RKO (cell line): Measurements from ENCODE around the gene ASB6.

ENCODE experiments used
- DNase-seq: peaks from one replicate; pipeline ENCODE4 v3.0.0-alpha.2; 2016; ENCODE audit warnings: low spot score

The ASB6 gene

DNA sequence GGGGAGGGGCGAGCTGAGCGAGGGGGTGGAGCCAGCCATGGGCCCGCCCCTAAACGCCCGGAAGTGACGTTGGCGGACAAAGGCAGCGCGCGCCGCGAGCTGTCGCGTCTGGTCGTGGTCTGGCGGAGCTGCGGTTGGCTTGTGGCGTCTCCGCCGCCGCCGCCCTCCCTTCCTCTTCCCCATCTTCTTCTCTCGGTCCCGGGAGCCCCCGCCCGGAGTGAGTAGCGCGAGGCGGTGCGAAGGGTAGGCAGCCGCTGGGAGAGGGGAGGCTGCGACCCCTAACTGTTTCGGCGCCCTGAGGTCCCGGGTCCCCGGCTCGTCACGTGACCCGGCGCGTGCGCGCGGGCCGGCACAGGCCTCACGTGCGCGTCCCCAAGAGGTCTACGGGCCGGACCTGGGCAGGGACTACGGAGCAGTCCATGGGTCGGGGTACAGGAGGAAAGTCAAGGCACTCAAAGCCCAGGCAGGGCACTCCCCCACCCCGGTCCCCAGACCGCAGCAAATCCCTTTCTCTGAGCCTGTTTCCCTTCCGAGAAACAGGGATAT lies 15.8 kb downstream of the ASB6 start, which contains the start of gene NTMT1:
TSS of gene NTMT1 (plus strand) at position 85 of the 546 bp plus-strand sequence. CDS start 6,541 bp downstream, outside the sequence.
- peak; percentile 91 for DNase-seq

DNA sequence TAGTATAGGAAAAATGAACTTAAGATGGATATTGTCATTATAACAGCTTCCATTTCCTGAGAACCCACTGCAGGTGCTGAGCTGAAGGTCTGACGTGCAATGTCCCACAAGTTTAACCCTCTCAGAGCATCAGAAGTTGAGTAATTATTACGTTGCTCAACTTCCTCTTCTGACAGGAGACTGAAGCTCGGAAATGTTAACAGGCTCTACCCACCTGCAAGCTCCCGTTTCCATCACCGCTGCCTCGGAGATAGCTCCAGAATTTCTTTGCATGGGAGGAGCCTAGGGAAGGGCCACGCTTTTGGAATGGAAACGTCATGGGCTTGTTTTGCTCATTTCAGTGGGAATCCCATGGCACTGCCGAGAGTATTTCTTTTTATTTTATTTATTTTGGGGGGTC lies 17.0 kb downstream of the ASB6 start:
- DNase-seq = no peak

DNA sequence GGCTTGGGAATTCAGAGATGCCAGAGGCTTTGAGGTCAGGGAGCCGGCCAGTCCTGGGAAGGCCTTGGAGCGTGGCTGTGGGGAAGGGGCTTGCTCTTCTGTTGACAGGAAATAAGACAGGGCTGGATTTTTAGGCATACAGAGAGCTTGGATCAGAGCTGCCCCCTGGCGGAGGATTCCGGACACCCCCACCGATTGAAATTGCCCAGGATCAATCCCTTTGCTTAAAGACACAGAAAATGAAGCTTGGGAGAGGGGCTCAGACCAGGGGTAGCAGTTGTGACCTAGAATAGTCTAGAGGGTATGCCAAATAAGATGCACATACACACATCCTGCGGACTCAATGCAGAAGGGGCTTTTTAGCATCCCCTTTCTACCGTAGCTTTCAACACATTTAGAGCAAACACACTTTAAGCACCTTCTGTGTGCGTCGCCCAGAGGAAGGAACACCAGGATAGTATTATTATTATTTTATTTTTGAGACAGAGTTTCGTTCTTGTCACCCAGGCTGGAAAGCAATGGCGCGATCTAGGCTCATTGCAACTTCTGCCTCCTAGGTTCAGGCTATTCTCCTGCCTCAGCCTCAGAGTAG lies 17.7 kb downstream of the ASB6 start:
- DNase-seq = peak; percentile 81

DNA sequence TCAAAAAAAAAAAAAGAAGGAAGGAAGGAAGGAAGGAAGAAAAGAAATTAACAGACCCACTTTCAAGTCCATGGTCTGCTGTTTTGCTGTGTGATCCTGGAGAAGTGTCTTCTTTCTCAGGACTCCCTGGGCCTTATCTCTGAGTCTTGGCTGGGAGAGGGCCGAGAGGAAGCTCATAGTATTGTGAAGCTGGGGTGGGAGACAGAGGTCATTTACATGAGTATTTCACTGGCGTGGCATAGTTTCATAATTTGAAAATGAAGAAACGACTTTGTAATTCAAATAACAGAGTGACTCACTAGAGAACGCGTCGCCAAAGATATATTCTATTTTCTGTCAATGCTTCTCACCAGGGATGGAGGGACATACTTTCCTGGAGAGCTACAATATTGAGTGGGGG lies 18.6 kb downstream of the ASB6 start:
- no peak for DNase-seq

DNA sequence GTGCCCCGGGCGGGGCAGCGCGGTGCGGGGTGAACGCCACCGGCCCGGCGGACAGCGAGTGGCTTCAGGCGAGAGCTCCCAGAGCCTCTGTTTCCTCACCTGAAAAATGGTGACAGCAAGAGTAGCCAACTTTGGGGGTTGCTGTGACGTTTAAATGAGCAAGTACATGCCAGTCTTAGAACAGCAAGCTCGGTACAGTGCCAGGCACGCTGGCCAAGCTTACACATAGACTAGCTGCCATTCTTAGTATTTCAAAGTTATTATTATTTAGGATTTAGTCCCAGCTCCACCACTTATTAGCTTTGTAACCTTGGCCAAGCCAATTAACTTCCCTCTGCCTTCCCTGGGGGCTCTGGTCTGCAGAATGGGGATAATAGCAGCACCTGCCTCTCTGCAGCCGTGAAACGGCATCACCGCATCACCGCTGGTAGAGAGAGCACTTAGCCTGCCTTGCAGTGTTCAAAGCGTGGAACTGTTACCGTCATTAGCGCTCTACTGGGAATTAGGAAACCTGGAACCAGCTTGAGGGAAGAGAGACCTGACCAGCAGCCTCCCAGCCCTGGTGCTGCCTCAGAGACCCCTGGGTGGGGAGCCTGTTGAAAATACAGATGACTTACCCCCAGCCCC lies 21.2 kb downstream of the ASB6 start, which contains the start of gene C9orf50:
TSS of gene C9orf50 (minus strand) at position 433 of the 627 bp plus-strand sequence. CDS start 527 bp downstream, outside the sequence.
- no peak for DNase-seq

DNA sequence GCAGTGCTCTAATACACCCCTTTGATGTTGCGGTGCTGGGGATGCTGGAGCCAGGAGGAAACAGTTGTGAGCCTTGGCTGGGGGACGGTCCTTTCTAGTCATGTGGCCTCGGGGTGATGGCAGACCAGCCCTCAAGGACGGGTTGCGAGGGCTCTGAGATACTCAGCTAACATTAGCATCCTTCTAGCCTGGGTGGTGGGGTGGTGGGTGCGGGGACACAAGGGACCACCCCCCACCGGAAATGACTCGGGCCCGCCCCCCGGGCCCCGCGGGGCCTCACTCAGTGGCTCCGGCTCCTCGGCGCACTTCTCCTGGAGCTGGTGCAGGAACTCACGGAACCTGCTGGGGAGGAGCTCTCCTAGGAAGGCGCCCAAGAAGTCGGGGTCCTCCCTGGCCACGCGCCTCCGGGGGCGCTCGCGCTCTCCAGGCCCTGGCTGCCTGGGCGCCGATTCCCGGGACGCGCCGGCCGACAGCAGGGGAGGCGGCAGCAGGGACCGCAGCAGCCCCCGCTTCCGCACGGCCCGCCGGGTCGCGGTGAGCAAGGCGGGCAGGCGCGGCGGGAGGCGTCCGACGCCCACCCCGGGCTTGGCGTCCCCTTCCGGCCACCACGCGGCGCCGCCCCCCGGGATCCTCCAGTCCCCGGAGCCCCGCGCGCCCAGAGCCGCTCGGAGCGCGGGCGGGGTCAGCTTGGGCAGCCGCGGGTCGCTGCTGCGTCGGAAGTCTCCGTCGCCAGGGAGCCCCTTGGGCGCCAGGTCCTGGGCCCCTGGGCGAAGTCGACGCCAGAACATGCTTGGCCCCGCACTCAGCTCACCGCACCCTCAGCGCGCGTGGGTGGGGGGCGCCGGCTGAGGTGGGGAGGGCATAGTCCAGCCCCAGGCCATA lies 21.9 kb downstream of the ASB6 start:
- no peak for DNase-seq

DNA sequence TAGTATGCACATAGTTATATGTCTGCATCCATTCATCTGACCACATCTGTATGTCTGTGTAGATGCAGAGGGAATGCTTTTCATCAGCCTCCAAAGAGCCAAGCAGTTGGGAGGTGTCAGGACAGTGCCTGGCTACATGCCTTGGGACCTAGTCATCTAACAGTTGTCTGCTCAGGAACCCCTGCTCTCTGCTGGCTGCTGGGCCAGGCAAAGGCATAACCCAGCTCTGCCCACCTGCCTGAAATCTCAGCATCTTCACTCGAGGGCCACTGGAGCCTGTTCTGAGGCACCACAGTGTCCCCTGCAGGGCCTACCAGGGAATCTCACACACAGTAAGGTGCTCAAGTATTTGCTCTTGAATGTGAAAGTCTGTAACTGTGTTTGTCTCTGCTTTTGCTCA lies 24.8 kb downstream of the ASB6 start:
- DNase-seq = peak; percentile 56

DNA sequence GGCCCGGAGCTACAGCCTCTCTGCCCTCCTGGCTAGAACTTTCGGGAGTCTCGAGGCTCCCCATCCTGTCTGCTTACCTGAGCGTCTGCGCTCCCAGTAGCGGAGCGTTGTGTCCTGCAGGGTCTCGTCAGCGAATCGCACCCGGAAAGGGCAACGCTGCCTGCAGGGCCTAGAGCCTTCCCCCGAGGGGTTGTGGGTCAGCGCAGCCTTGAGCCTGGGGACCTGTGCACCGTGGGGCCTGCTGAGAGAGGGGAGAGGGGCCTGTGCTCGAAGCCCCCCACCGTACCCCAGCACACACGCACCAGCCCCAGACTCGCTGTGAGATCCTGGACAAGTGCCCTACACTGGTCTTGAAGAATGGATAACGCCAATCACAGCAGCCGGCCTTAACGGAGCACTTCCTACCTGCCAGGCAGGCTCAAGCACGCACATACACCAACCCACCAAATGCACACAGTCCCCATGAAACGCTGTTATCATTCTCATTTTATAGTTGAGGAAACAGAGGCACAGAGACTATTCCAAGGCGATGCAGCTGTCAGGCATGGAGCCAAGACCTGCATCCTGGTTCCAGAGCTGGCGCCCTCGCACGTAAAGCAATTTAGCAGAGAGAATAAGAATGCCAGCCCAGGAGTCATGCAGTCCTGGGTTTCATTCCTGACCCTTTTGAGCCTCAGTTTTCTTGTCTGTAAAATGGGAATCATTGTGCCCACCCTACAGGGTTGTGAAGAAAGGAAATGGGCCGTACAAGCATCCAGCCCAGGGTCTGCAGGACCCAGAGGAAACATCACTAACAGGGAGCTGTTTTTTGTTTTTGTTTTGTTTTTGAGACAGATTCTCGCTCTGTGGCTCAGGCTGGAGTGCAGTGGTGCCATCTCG lies 26.3 kb downstream of the ASB6 start:
- DNase-seq = no peak

DNA sequence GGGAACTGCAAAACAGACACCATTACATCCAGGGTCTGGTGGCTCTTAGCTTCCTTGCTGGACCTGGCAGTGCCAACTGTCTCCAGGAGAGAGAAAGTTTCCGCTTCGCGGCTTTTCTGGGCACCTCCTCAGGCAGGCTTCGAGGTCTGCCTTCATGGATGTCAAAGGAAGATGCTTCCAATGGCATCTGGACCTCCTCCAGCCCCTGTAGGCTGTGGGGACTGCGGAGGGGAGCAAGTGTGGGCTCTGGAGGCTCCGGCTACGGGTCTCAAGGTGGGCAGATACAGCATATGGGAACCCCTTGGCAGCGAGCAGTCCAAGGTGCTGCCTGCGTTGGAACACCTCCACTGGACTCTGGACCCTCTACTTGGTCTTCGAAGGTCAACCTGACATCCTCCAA lies 27.0 kb downstream of the ASB6 start:
- DNase-seq = no peak

DNA sequence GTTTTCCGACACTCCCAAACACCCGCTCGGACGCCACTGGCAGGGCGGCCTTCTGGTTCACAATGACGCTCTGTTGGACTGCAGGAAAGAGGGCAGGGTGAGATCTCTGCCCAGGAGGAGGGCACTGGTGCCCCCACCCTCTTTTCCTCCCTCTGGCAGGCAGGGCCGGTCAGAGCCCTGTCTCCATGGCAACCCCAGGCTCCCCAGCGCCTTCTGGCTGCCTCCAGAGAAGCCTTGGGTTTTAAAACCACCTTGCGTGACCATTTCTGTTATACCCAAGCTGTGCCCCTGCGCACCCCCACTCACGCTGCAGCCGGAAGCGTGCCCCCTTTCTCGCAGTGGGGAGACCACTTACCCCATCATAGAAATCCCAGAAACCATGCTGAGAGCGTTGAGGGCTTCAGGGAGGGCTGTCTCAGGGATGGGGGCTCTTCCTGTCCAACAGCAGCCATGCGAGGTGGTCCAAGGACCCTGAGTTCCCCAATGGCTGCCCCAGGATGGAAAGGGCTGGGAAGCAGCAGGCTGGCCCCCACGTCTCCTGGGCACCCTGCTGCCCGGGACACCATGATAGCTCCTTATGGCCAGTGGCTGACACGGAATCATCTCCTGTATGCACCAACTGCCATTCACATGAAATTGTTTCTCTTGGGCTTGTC lies 28.3 kb downstream of the ASB6 start:
- DNase-seq = no peak

DNA sequence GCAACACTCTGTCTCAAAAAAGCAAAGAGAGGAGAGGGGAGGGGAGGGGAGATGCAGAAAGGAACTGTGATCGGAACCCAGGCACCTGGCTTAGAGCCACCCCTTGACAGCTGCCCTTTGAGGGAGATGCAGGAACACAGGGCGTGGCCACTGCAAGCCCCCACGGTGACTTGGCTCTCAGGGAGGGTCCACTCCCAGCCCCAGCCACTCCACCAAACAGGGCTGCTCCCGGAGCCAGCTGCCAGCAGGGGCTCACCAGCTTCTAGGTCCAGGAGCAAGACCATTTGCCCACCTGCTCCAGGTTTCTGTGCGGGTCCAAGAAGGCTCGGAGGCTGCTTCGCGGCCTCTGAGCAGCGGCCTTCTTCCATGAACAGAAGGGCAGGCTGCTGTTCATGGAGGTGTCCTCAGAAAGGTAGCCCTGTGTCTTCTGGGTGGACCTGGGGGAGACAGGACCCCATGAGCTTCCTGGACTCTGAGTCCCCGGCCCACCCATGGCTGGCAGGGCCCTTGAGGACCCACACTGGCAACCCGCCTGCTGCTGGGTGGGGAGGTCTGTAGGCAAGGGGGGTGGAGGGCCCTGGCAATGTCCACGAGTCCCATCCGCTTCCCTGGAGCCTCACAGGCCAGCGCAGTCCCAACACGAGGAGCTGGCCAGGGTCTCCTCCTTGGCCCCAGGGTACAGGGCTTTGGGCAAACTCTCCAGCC lies 29.0 kb downstream of the ASB6 start:
- no peak for DNase-seq

DNA sequence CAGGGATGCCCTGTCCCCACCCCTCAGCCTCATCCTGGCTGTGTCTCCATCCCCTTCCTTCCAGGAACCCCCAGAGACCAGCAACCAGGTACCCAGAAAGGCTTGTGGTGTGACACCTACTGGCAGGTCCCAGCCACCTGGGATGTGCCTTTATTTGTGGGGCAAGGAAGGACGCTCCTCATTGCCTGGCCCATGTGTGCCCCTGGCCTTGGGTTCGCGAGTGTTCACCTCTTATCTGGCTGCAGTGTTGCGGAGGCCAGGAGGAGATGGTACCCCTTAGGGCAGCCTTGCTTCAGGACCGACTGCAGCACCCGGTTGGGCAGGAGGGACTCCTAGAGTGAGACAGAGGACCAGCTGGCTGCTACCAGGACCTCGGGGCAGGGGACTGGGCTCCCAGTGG lies 29.8 kb downstream of the ASB6 start:
- no peak for DNase-seq

DNA sequence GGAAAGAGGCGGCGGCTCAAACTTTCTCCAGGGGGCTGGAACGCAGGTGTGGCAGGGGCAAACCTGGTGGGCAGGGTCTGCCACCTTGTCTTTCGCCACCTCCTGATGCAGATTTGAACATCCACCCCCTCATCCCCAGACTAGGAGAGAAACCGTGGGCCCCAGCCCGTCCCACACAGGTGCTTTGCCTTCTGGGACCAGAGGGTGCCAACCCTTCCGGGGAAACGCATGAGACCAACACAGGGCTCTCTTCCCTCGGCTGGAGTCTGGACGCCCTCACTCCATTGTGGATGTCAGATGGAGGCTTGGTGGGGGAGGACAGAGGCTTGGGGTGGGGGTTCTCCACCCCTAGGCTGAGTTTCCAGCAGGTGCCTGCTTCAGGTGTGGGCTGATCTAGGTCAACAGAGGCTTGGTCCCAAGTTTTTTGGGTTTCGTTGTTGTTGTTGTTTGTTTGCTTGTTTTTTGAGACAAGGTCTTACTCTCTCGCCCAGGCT lies 30.6 kb downstream of the ASB6 start:
- DNase-seq = no peak

DNA sequence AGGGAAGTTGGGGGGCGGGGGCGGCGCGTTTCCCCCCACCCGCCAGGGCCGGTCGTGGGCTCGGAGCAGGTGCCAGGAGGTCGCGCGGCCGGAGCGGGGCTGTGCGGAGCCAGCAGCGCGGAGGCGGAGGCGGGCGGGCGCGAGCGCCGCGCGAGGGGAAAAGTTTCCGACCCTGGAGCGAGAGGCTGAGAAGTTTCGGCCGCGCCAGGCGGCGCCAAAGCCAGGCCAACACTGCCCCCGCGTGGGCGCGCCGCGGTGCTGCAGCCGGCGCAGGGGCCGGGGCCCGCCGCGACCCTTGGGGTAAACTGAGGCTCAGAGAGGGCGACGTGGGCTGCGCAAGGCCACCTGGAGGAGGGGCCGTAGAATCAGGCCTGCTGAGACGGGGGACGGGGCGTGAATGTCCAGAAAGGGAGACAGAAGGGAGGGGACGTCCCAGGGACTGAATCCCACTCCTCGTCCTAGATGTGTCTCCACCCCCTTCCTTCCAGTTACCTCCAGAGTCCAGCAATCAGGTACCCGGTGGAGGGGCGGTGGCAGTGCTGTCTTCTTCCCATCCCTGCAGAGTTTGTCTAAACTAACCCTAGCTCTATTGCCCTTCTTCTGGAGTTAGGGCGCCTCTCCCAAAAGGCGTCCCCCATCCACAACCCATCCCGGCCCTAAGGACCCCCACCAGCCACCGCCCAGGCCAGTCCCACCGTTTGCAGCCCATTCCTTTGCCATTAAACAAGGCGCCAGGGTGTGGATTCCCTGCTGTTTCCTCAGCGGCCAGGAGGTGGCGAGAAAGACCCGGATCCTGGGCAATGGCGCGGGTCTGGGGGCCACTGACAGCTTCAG lies 31.3 kb downstream of the ASB6 start:
- DNase-seq = peak; percentile 82

DNA sequence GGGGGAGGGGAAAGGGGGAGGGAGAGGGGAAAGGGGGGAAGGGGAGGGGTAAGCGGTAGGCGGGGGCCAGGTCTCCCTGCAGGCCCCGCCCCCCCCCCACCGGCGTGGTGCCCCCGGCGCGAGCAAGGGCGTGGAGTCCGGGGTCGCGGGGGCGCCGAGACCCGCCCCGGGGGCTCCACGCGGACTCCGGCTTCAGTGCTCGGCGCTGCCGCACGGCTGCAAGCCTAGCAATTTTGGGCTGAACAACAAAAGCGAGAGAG lies 31.8 kb downstream of the ASB6 start:
- DNase-seq = no peak

DNA sequence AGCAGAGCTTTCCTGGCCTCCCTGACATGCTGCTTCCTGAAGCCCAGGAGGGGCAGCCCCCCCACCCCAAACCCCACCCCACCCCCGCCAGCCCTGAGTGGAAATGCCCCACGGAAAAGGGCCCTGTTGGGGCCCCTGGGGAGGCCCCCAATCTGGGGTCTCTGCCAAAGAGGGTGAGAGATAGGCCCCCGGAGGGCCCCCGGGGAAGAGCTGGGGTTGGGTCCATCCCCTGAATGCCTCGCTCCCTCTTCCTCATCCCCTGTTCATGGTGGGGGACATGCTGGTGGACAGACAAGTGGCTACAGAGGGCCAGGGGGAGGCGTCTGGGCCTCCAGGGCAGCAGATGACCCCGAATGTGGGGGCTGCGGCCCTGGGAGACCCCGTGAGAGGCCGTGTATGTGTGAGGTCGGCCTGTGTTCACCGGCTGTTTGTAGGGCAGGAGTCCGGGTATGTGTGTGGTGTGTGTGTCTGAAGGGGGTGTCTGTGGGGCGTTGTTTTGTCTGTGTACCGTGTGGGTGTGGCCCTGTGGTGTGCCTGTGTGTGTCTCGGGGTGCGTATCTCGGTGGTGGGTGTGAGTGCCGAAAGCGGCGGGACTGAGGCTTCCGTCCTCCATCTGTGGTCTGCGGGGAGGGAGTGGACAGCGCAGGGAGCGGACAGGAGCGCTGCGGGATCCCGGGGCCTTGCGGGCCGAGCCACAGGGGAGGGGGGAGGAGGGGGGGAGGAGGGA lies 32.3 kb downstream of the ASB6 start:
- DNase-seq = peak; percentile 60

DNA sequence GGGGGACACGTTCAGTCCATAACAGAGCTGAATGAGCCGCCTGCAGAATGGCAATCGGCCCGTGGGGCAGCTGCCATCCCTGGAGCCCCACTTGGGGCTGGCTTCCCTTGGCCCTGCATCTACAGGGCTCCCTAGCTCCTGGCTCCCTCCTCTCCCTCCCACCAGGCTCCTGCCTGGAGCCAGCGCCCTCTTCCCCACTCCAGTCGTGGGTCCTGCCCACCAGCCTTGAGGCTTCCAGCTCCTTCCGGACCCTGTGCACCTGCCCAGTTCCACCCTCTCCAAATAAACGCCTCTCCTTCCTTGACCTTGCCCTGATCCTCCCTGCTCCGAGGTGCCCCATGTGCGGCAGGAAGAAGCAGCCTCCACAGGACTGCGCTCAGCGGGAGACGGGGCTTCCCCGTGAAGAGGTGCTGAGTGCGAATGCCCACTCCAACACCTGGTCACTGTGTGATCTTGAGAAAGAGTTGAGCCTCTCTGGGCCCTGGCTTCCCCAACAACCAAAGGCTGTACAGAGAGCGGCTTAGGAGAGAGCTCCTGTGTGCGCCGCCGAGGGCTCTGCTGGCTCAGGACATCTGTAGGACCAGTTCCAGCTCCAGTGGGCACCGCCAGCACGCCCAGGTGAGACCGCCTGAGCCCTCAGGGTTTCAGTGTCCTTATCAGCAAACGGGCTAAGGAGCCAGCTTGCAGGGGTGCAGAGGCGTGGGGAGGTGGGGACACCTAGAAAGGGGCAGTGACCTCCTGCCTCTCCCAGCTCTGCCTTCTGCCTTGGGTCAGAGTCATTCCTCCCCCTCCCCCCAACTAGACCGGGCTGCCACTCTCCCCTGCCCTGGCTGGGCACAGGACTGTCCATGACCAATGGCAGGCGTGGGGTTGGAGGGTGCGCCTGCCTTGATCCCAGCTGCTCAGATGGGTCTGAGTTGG lies 33.1 kb downstream of the ASB6 start:
- DNase-seq = no peak

DNA sequence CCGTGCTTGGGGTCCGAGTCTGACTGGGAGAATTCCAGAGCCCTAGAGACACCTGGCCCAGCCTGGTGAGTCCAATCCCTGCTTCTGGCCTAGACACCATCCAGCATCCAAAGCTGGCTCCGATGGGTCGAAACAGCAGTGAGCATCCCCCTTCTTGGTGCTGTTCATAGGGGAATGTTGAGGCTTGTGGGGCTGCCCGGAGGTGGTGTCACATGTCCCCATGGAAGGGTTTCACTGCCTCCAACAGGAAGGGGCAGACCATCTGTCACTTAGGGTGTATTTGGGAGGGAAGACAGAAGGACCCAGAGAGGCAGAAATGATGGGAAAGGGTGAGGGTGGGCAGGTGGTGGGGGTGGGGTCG lies 34.9 kb downstream of the ASB6 start:
- DNase-seq = no peak
